NCI-H2107 treated with DMSO at 0.1 percent for 48 hours (cell line): Measurements from ENCODE around the gene MEP1B.
A peak's percentile ranks its signal among the peaks of the same experiment; 100 is the strongest.
"Not testable (repeated sequence)": the region's sequence is repeated elsewhere in the genome, so short reads cannot be mapped to it uniquely, and the experiment has no call there.

Experiments used
- DNase-seq: peaks from one replicate; lab custom pipeline; 2025; ENCODE audit not compliant: unreplicated experiment; lab: John Stamatoyannopoulos, UW

MEP1B gene

DNA sequence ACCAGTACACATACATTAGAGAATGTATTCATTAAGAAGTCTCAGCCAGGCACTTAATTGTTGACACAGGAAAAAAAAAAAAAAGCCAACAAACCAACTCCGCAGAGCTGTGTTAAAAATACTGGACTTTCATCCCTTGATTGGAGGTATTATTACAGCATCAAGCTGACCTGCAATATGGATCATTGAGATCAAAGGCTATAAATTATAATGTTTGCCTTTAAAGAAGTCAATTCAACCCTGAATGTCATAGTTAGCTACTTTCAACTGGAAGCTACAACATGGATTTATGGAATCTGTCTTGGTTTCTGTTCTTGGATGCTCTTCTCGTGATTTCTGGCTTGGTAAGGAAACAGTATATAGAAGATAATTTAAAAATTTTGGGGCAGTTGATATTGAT is at the start of gene MEP1B:
Gene MEP1B (plus strand): TSS at position 250 of the 400 bp plus-strand sequence. CDS start 32 bp downstream, at position 282.
- DNase-seq: no peak

DNA sequence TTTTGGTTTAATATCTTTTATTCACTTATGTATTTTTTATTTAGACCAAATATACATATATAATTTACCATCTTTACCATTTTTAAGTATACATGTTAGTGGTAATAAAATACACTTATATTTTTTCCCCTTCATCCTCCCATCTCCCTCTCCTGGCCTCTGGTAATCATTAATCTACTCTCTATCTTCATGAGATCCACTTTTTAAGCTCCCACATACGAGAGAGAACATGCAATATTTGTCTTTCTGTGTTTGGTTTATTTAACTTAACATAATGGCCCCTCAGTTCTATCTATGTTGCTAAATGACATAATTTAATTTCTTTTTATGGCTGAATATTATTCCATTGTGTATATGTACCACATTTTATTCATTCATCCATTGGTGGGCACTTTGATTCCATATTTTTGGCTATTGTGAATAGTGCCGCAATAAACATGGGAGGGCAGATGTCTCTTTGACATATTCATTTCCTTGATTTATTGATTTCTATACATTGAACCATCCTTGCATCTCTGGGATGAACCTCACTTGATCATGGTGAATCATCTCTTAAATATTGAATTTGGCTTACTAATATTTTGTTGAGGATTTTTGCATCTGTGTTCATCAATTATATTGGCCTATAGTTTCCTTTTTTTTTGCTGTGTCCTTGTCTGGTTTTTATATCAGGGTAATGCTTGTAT is 41.5 kb upstream of the MEP1B start:
- no peak for DNase-seq

DNA sequence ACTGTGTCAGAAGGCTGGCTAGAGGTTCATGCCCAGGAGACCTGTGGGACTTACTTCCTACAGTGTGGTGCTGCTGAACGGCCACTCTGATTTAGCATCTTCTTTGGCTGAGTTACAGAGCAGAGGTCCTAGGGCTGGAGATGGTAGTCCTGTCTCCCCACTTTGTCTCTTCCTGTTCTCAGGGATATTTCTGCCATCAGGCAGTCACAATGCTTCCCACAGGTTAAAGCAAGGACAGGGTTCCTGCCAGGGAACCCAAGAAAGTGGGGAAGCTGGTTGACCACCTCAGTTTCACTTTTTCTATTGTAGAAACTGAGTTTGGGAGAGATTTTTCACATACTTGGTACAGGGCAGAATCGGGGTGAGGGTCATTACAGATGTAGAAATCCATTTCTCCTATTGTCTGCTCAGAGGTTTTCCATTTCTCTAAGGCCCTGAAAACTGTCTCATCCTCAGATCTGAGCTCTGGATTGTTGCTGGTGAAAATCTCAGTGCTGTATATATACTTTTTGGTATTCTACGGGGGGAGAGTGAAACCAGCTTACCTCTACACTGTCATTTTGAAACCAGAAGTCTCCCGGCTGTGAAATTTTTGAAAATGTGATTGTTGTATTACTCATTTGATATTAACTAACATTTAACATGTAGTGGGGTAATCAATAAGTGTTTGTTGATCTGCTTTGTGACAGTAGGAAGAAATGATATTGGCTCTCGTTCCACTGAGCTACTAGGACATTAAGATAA is 37.0 kb upstream of the MEP1B start:
- DNase-seq: no peak

DNA sequence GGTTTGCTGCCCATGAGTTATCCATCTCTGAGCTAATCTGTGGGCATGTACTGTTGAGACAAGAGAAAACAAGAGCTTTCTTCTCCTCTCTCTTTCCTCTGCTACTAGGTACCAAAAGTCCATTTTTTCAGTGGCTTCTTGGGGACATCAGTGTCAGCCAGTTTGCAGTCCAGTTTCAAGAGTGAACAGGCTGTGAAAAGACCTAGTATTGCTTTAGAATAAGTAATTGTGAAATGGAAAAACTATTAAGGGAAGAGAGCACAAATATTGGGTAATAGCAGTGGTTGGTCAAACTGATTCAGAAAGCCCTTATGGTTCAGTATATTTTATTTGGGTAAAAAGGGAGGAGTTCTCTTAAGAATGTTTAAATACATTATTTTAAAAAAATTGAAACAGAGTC is 33.0 kb upstream of the MEP1B start:
- DNase-seq: no peak

GRCh38 chr18:32157580-32157979 is 32.3 kb upstream of the MEP1B start:
- DNase-seq: no peak

GRCh38 chr18:32158108-32158624 is 31.7 kb upstream of the MEP1B start:
- DNase-seq: peak; percentile 85

DNA sequence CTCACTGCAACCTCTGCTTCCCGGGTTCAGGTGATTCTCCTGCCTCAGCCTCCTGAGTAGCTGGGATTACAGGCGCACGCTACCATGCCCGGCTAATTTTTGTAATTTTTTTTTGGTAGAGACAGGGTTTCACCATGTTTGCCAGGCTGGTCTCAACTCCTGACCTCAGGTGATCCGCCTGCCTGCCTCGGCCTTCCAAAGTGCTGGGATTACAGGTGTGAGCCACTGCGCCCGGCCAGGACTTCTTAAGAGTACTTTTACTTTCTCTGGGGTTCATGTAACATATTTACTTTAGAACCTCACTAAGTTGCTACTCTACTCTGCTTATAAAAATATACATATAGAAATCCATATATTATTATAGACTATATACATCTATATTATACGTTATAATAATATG is 31.2 kb upstream of the MEP1B start:
- DNase-seq: not testable (repeated sequence)

DNA sequence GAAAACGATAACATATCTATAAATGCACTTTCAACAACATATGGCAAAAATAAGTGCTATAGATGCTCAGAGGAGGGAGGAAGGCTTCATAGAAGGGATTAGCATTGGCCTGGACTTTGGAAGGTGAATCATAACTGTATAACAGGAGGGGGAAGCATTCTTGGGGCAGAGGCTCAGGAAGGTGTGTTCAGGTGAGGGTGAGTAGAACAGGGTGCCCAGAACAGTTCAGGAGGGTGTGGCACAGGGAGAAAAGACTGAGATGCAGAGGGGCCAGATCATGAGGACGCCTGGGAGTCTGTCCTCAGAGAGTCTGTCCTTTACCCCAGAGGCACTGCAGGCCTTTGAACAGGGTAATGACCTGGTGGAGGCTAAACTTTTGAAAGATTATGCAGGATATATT is 29.3 kb upstream of the MEP1B start:
- no peak for DNase-seq

GRCh38 chr18:32167980-32168730 is 21.7 kb upstream of the MEP1B start:
- no peak for DNase-seq

- DNase-seq: no peak
Measured at GRCh38 chr18:32173654-32174053, 16.2 kb upstream of the MEP1B start.

DNA sequence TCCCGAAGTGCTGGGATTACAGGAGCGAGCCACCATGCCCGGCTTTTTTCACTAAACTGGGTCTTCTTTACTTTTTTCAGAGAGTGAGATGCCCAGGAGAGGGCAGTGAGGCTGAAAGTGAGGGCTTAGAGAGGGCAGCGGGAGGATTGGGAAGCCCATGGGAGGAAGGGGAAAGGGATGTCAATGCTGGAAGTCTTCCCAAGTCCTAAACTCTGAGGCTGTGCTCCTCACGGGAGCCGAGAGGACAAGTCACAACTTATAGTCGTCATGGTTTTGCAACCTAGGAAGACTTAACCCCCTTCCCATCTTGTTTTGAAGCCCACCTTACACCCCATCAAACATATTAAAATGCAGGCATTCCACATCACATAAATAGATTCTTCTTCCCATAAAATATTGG is 15.1 kb upstream of the MEP1B start:
- DNase-seq: no peak

GRCh38 chr18:32175265-32175664 is 14.6 kb upstream of the MEP1B start:
- DNase-seq: no peak

DNA sequence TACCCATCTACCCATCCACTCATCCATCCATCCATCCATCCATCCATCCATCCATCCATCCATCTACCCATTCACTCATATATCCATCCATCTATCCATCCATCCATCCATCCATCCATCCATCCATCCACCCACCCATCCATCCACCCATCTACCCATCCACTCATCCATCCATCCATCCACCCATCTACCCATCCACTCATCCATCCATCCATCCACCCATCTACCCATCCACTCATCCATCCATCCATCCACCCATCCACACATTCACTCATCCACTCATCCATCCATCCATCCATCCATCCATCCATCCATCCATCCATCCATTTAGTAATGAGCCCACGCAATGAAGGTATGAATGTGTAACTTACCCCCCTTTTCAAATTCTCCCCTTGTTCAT is 13.1 kb upstream of the MEP1B start:
- DNase-seq: not testable (repeated sequence)

DNA sequence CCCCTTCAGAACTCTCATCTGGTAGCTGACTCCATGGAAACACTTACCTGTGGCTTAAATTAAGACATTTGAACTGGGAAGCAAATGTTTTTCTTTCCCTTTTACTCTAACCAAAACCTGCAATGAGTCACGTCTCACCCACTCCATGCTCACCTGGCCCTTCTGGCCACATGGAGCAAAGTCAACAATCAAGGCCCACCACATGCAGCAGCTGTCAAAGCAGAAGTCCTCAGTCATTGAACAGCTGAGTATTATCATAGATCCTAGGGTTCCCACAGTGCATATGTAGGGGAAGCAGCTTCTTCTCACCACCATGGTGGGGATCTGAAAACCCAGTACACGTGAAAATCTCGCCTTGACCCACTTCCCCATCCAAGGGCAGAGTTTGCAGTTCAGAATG is 12.3 kb upstream of the MEP1B start:
- no peak for DNase-seq

DNA sequence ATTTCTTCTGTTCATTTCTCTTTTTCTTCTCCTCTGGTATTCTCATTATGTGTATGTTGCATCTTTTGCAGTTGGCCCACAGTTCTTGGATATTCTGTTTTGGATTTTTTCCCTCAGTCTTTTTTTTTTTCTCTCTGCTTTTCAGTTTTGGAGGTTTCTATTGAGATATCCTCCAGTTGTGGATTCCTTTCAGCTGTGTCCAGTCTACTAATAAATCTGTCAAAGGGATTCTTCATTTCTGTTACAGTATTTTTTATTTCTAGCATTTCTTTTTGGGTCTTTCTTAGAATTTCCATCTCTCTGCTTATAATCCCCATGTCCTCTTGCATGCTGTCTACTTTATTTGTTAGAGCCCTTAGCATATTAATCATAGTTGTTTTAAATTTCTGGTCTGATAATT is 6.3 kb upstream of the MEP1B start:
- DNase-seq: no peak

DNA sequence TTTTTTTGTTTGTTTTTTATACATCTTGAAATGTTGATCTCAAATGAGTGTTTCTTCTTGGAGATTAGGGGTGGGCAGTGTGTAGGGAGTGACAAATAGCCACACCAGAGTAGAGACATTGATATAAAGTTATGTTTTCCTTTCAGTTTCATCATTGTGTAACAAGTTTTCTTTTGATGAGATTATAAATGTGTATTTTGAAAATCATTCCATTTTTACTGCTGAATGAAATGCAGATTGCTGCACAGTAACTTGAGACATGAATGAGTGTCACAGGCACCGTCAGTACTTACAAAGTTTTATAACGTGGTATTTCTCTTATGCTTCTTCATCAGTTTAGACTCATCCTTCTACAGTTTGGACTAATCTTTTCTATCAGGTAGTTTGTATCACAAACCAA is 370 bp downstream of the MEP1B start:
- DNase-seq: no peak

DNA sequence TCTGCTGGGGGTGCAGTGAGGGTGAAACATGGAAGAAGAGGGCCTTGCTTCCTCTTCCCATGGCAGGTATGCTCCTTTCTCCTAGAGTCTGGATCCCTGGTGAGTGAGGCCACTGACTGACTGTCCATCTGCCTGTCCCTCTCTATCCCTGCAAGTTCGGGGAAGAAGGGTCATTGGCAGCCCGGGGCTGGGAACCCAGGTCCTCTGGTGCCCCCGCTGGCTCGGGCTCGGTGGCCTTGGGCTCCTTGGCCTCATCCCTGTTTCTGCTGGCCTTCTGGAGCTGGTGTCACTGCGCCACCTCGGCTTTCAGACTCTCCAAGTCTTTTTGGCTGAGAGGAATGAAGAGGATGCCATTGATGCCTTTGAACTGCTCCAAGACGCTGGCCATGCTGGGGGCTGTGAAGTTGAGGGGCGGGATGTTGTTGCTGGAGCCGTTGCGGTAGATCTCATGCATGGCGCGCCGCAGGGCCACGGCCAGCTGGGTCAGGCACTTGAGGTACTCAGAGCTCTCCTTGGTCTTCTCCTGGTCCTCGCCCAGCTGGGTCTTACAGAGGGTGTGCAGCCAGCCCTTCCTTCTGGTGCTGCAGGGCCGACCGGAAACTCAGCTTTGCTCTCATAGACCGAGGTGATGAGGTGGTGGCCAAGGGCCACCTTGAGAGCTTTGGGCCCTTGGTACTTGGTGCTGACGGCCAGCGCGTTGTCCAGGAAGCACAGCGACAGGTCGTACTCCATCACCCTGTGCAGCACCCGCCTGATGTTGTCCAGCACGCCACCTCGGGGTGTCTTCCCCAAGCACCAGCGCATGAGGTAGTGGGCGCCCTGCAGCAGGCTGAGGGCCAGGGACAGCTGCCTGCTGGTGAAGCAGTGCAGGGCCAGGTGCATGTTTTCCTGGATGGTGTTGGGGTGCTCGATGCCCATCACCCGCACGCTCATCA is 6.3 kb downstream of the MEP1B start:
- no peak for DNase-seq

- no peak for DNase-seq
Measured at GRCh38 chr18:32200766-32201165, 10.9 kb downstream of the MEP1B start.

- DNase-seq: no peak
Measured at GRCh38 chr18:32201948-32202672, 12.3 kb downstream of the MEP1B start.

DNA sequence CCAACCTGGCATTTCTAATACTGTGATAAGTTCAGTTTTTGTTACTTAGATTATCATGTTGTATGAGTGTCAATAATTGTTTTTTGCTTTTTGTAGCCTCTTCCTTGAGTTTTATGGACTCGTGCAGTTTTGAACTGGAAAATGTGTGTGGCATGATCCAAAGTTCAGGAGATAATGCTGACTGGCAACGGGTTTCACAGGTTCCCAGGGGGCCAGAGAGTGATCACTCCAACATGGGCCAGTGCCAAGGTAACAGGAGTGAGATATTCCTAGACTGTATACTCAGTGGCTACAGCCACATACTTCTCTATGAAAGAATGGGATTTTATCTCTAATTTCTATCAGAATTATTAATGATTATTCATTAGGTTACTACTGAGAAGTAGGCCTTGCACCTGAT is 18.2 kb downstream of the MEP1B start:
- DNase-seq: no peak
